Raji (cell line): ENCODE results near the gene NRXN3.

ENCODE experiments used
- POLR2A ChIP-seq: IDR thresholded peaks from 2 replicates; pipeline ENCODE4 v1.6.1; 2011; ENCODE audit warnings: low read depth, low read length, control low read depth; ENCODE audit not compliant: insufficient read depth

The NRXN3 gene

GRCh38 chr14:78788467-78789360, 618.5 kb downstream of the NRXN3 start:
- TF ChIP-seq POLR2A, result no peak

- TF ChIP-seq POLR2A, result no peak
These were observed 620.1 kb downstream of the NRXN3 start for GRCh38 chr14:78790271-78790670.

- TF ChIP-seq POLR2A, result no peak
These were observed 628.6 kb downstream of the NRXN3 start for GRCh38 chr14:78798757-78799156.

GRCh38 chr14:78805570-78805969, 635.4 kb downstream of the NRXN3 start:
- TF ChIP-seq POLR2A, result no peak

- TF ChIP-seq POLR2A, result no peak
These were observed 652.9 kb downstream of the NRXN3 start for GRCh38 chr14:78823035-78823434.

GRCh38 chr14:78823516-78823915, 653.3 kb downstream of the NRXN3 start:
- TF ChIP-seq POLR2A, result no peak

- TF ChIP-seq POLR2A, result no peak
These were observed 659.1 kb downstream of the NRXN3 start for GRCh38 chr14:78829274-78829673.

GRCh38 chr14:78834766-78835451, 664.7 kb downstream of the NRXN3 start:
- no peak for TF ChIP-seq POLR2A

- TF ChIP-seq POLR2A, result no peak
These were observed 665.7 kb downstream of the NRXN3 start for GRCh38 chr14:78835909-78836308.

GRCh38 chr14:78836777-78837176, 666.6 kb downstream of the NRXN3 start:
- no peak for TF ChIP-seq POLR2A

GRCh38 chr14:78838959-78839358, 668.8 kb downstream of the NRXN3 start:
- TF ChIP-seq POLR2A, result no peak

GRCh38 chr14:78840898-78841297, 670.7 kb downstream of the NRXN3 start:
- TF ChIP-seq POLR2A, result no peak

GRCh38 chr14:78847801-78848200, 677.6 kb downstream of the NRXN3 start:
- TF ChIP-seq POLR2A, result no peak

GRCh38 chr14:78848234-78848820, 678.2 kb downstream of the NRXN3 start:
- TF ChIP-seq POLR2A, result no peak

- no peak for TF ChIP-seq POLR2A
These were observed 679.8 kb downstream of the NRXN3 start for GRCh38 chr14:78849952-78850351.

GRCh38 chr14:78851189-78851588, 681.0 kb downstream of the NRXN3 start:
- TF ChIP-seq POLR2A, result no peak

GRCh38 chr14:78852040-78852439, 681.9 kb downstream of the NRXN3 start:
- no peak for TF ChIP-seq POLR2A

- TF ChIP-seq POLR2A, result no peak
These were observed 687.8 kb downstream of the NRXN3 start for GRCh38 chr14:78857974-78858373.
